OCI-M1 (cell line): ENCODE measurements around the gene HTRA1.
A peak's percentile ranks its signal among the peaks of the same experiment; 100 is the strongest.

Experiments used
- DNase-seq: peaks from one replicate; lab custom pipeline; 2025; lab: John Stamatoyannopoulos, UW

HTRA1 gene

DNA sequence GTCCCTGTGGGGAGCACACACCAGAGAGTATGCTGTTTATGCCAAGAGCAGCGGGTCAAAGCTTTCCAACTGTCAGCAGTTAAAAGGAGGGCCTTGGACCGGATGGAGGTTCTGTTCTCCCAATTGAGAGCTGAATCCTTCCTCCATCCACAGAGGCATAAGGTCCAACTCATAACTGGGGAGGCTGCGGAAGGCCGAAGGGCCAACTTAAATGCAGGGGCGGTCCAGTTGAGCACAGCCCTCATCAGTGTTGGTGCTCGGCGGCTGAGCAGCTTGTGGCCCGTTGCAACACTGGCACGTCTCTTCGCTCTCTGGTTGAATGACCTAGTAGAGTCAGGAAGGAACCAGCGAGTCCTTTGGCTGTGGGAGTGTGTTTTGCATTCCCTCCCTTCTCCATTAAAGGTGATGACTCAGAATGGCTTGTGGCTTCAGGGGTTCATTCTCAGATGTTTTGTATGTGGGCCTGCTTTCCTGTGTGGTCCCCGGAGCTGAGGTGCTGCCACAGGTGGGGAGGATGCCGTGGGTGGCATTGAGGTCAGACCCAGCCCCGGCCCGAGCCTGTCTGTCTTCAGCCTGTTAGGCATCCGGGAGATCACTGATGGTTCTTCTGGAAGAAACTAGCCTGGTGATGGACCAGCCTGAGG, 54.4 kb downstream of the HTRA1 start:
- DNase-seq: no peak

DNA sequence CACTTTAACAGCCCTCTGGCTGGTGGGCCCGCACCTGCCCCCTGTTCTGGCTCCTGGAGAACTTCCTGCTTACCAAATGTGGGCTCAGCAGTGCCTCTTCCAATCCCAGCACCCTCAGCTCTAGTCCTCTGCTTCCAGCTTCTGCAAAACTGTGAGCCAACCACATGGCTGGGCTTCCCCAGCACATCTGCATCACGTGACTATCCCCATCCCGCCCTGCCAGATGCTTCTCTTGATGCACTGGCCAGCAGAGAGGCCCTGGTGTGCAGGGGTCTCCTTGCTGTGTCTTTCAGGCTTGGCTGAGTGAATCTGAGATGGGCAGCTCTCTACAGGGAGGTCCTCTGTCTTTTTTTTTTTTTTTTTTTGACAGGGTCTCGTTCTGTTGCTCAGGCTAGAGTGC, 55.4 kb downstream of the HTRA1 start:
- no peak for DNase-seq

DNA sequence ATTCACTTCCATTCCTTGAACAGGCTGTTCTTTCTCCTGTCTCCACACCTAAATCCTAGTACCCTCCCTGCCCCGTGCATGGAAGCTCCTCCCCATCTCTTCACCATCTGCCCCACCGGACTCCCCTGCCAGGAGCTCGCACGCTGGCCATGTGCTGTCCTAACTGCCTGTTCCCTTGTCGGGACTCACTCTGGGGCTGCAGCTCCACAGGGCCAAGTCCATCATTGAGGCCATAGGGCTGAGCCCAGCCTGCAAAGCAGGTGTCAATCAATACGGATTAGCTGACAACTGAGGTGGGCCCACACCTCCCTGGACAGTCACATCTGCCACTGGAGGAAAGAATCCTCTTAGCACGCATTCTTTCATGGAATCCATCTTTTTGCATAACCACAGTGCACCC, 57.8 kb downstream of the HTRA1 start:
- DNase-seq: no peak

DNA sequence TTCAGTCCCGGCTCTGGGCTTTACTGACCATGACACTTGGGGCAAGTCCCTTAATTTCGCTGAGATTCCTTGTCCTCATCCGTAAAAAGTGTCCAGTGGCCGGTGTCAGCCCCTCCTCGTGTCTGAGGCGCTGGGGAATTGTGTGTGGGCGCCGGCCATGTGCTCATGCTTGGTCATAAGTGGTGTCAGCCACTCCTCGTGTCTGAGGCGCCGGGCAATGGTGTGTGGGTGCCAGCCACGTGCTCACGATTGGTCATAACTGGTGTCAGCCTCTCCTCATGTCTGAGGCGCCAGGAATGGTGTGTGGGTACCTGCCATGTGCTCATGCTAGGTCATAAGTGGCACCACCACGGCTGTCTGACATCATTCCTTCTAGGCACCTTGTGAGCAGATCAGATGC, 58.5 kb downstream of the HTRA1 start:
- no peak for DNase-seq

DNA sequence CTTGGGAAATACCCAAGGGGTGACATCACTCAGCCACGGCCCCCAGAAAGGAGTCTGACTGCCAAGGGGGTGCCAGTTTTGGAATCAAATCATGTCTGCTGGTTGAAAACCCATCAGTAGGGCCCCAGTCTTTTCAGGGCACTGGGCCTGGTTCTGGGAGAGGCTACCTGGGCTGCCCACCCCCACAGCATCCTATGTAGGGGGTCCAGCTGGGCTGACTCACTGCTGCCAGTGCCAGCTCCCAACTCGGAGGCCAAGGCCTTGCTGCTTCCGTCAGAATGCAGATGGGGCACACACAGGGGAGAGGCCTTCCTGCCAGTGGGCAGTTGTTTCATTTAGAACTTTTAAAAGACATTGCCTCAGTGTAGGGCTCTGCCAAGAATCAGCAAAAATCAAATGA, 59.7 kb downstream of the HTRA1 start:
- no peak for DNase-seq

DNA sequence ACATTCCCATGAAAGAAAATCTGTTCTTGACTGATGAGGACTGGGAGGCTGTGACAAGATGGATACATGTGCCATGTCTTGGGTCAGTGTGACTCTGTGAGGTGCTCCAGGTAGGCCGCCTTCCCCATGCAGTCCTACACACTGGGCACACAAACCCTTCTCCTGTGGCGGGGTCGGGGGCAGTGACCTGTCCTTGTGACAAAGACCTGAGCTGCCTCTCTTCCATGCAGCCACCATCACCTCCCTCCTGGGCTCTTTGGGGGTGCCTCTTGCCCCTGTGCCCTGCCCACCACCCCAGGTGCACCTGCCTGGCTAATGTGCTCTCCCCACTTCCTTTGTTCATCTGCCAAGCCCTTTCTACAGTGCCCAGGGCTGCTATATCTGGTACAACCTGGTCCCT, 63.5 kb downstream of the HTRA1 start:
- no peak for DNase-seq

DNA sequence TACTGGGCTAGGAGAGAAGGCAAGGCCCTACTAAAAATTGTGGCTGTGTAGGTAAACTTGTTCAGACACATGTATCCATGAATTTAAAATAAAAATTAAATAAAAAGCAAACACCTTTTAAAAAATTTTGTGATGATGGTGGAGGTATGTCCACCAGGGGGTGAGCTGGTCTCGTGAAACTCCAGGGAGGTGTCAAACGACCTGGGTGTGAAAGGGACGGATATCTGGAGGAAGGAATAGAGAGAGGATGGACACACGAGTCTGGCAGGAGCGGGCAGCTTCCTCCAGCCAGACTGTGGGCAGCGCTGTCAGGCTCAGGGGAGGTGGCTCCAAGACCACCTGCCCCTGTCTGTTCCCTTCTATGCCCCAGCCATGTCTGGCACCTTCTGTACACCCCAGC, 64.4 kb downstream of the HTRA1 start:
- DNase-seq: no peak

DNA sequence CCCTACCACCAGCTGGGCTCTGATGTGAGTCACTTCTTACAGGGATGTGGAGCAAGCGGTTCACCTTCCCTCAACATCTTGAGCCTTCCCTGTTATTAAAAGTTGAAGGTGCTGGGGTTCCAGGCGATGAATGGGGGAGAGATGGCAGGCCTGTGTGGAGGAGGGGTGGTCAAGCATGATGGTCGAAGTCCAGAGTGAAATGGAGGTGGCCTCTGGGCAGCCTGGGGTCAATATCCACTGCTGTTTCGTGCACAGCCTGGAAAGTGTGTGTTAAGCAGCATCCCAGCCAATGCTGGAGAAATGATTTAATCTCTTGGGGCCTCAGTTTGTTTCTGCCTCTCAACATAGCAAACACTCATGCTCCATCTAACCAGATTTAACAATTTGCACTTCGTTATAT, 65.5 kb downstream of the HTRA1 start:
- DNase-seq: no peak

DNA sequence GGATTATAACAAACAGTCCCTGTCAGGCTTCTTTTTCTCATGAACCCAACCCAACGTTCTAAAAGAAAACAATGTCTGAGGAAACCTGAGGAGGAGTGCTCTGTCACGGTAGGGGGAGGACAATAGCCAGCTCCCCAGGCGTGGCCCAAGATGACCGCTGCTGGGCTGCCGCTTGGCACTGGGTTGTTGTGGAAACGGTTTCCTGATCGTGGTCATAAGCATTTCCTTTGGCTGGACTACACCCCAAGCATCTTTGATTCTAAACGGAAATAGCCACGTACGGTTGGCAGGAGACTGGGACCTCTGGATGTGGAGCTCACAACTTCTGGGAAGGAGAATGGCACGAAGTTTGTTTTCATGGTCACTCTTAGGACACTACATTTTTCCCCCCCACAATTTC, 68.8 kb downstream of the HTRA1 start:
- no peak for DNase-seq

DNA sequence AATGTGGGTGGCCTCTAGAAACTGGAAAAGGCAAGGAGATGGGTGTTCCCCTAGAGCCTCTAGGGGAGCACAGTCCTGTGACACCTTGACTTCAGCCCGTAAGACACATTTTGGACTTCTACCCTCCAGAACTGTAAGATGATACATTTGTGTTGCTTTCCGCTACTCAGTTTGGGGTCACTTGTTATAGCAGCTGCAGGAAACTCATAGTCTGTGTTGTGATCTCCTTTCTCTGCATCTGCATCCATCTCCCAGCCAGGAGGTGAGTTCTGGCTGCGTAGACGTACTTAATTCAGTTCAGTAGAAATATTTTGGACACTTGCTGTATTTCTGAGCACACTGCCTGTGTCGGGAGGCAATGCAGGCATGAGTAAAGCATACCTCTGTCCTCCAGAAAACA, 69.9 kb downstream of the HTRA1 start:
- DNase-seq: no peak

DNA sequence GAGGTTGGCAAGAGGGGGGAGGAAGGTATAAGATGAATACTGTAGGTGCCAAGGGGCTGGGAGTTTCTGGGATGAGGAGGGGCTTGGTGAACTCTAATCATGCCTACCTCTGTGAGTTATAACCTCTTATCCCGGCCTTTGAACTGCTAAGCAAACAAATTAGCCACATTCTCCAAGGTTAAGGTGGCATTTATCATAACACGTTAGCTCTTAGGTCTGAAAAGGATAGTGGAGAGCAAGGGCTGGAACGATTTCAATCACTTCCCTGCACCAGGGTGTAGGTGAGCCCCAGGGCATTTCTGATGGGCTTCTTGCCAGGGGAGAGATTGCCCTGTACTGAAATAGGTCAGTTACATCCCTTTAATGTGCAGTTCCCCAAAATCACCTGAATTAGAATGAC, 70.6 kb downstream of the HTRA1 start:
- no peak for DNase-seq

DNA sequence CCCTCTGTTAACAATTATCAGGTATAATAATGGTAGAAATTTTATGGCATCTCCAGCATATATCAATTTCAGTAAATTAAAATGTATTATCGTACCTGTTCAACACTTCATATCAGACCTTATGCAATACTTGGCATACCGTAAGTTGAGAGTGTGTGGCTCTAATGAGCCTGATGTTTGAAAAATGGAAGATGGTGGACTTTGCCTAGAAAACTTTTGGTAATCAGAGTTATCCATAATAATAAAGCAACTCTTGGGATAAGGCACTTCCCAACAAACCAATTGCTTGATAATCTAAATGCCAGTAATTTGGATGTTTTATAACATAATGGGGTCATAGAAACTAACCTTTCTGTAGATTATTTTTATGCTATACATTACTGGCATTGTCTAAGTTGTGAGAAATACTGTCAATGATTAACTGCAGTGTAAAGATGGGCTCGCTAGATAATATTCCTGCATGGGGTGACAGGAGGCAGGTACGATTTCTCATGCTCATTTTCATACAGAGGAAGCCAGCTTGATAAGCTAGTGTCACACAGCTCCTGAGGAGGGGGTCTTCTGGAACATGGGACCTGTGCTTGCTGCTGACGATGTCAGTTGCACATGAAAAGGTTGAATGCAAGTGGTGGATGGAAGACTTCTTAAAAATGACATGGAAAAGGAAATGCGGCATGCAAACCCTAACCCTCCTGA, 71.4 kb downstream of the HTRA1 start:
- no peak for DNase-seq

DNA sequence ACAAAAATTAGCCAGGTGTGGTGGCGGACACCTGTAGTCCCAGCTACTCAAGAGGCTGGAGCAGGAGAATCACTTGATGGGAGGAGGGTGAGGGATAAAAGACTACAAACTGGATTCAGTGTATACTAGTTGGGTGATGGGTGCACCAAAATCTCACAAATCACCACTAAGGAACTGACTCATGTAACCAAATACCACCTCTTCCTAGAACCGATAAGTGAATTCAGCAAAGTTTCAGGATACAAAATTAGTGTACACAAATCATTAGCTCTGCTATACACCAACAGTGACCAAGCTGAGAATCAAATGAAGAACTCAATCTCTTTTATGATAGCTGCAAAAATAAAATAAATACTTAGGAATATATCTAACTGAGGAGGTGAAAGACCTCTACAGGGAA, 76.2 kb downstream of the HTRA1 start:
- DNase-seq: no peak

DNA sequence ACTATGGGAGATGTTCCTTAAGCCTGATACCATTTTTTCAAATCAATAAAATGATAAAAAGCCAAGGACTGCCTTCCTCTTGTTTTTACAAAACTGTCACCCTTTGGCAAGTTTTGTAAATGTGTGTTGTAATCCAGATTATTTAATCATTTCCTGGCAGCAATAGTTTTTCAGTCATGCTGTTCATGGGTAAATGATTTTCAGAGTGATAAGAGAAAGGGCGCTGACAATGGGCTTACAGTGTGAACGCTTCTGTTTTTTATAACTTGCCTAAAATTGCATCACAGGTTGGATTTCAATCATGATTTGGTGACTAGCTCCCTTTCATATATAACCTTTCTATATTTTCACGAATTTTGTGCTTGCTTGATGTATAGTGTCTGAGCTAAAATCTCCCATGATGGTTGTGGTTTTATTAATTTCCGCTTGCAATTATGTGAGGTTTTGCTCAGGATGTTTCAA, 80.2 kb downstream of the HTRA1 start:
- peak; percentile 40 for DNase-seq

DNA sequence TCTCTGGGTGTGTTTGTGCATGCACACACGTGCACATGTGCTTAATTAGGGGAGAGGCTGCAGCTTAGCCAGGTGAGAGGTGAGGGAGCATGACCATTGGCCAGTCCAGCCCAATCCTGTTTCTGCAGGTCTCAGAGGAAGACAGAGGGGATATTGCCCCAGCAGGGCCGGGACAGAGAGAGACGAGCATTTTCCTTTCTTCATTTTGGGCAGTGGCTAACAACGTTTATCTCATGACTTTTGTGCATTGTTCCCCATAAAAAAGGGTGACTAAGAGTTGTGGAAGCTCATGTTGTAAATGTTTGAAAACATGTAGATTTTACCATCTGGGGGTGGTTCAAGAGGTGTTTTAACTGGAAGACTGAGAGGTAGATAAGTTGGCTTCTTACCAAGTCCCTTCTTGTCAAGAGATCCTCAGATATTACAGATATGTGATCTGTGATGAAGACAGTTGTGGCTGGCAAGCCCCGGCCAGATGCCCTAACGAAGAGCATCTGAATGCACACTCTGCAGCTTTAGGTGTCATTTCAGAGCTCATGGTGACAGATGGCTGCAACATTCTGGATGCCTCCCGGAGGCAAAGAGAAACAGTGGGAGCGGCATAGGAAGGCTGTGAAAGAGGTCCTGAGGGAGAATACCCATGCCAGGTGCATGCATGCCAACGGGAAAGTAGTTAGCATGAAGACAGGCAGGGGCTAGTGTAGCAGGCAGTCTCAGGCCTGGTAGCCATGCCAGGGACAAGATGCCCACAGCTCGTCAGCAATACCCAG, 82.5 kb downstream of the HTRA1 start:
- no peak for DNase-seq

DNA sequence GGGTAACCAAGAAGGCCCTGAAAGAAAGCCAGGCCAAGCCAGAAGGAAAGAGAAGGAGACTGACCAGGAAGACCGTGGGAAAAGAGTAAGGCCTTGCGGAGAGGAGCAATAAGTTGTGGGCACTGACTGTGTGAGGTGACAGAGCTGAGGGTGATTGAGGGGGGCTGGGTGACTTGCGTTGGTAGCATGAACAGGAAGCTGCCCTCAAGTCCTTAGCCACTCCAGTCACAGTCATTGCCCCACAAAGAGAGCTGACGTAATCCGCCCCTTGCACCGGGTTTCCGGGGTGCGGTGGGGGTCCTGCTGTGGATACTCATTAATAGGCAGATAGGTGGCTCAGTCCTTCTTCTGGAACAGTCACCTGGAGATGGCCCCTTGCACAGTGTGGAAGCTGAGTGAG, 83.1 kb downstream of the HTRA1 start:
- no peak for DNase-seq

DNA sequence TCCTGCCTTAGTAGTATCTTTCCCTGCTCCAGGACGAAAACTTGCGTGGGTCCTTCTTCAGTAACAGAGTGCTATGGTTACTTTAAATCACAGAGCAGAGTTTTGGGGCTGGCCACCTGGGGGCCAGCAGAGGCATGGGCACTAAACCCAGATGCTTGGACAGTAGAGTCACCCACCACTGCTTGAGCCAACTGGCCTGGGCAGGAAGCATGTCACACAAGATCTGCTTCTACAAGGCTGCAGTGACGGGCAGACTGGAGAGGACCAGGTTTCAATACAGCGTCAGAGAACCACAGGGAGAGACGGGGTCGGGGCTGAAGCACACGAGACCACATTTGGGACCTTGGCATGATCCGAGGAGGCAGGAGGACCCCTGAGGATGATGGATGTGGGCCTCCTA, 84.9 kb downstream of the HTRA1 start:
- no peak for DNase-seq

DNA sequence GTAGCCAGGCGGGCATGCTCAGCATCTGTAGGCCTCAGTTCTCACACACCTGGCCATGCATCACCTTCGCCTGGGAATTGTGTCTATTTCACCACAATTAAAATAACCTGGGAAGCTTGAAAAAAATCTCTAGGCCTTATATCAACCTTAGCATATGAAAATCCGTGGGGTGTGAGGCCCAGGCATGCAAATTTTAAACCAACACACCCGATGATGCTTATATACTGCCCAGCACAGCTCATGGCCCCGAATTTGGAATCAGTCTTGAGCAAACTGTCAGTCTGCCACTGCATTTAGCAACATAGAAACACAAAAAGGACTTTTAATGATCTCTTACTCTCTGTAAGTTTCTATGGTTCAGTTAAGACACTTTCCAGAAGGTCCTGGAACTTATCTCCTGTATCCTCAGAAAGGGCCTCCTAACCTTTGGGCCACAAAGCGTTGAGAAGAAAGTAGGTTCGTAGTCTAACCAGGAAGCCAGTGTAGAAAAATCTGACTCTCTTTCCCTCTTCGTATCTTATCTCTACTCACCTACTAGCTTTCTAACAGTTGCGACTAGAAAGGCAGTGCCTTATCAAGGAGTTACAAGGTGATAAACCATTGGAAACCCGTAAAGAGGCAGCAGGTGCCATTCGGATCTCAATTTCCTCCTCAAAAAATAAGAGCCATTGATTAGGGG, 87.2 kb downstream of the HTRA1 start:
- DNase-seq: no peak

DNA sequence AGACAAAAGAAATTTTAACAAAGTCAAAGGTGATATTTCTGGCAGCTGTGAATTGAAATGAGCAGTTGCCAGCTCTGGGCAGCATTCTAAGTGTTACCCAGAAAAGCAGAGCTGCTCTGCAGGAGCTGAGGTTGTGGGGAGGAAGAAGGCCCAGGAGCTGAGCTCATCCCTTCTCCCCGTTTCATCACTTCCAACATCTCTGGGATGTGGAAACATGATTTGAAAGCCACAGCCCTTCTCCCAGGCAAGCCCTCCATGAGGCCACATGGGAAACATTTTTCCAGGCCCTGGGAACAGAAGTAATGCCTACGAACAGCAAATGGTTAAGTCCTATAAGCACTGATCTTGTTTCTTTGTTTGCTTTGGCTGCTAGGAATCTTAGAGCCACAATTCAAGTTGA, 88.3 kb downstream of the HTRA1 start:
- DNase-seq: no peak

DNA sequence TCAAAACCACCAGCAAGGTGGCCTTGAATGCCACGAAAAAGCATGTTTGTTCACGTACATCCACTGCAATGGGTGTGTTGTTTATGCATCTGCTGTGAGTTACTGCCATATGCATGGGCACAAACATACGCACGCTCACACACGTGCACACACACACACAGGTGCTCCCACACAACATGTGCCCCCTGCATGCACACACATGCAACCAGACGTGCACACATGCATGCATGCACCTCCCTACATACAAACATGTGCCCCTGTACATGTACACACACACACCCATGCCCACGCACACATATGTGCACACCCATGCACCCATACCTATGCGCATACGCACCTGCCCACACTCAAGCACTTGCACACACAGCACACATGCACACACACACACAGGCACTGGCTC, 89.1 kb downstream of the HTRA1 start:
- DNase-seq: no peak

DNA sequence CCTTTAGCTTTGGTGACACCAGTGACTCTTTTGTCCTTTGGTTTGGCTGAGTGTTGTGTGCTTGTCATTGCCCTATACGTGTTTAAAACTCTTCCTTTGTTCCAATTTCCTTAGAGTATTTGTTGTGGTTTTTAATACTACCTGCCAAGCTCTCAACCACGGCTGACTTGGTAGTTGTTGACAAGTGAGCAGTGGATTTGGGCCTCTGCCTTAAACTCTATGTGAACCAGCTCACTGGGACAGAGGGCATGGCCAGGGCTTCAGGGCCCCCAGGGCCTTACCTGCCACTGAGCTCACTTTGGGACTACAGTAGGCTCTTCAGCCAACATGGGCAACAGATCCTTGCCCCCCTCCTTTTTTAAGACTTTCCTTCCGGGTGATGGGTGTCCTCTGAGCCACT, 89.6 kb downstream of the HTRA1 start:
- no peak for DNase-seq

DNA sequence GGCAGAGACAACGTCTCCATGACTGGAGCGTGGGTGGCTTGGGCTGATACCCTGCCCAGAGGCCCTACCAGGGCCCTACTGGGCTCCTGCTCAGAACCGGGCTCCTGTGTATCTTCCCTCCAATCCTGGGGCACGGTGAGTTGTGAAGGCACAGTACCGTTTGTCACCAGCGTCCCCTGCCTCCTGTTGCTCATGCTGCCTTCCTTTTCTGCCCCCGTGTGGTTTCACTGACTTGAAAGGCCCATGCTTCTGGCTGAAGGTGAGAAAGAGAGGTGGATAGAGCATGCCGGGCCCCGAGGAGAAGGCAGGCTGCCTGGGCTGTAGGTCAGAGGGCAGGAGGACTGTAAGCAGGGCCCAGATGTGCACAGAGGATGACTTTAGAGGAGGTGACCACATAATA, 90.1 kb downstream of the HTRA1 start:
- DNase-seq: no peak

DNA sequence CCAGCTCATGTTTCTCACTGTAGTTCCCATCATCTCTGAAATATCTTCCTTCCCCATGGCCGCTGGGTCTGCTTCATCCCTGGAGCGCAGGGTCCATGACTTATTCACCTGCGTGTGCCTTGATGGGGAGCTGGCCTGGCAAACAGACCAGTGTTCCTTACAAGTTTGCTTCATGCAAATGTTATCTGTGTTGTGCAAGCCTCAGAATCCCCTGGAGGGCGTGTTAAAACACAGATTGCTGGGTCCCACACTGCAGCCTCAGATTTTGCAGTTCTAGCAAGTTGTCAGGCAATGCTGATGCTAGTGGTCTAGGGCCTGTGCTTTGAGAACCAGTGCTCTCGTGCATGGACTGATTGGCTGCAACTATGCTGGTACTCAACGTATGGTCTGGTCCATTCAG, 92.0 kb downstream of the HTRA1 start:
- no peak for DNase-seq
